IMR-90 (cell line): Measurements from ENCODE around the gene NUP210. TPM values are rescaled to one million over a fixed set of nuclear protein-coding genes. Genes with fewer than 3 reads are reported as not detected.

Experiments
- ATAC-seq: fragments of 200-7000 bp; cut with Tn5 transposase; 2 replicates; pipeline ENCODE4 v1.9.1; 2020; ENCODE audit warnings: low read depth, mild to moderate bottlenecking, moderate library complexity
- BruUV-seq: library from RNA; stranded (reverse); fragments of 400-500 nt; replicated peaks from 2 replicates; lab custom pipeline; 2021; lab: Mats Ljungman, UMichigan
- CTCF ChIA-PET: fragments of 300-600 bp; formaldehyde crosslinking; extraction: SDS; loops from one replicate; lab custom pipeline; 2021; ENCODE audit warnings: antibody characterized with exemption; lab: Yijun Ruan, JAX
- POLR2A ChIA-PET: fragments of 300-600 bp; sonication (Branson Sonifier 250); formaldehyde crosslinking; loops from one replicate; lab custom pipeline; 2022; ENCODE audit warnings: antibody characterized with exemption; ENCODE audit not compliant: unreplicated experiment; lab: Charles Lee
- DNase-seq: peaks from one replicate; pipeline ENCODE4 v3.0.0; 2013
- H2AFZ ChIP-seq: replicated peaks from 2 replicates; pipeline ENCODE3; 2013; ENCODE audit warnings: low read length, mild to moderate bottlenecking; ENCODE audit not compliant: poor library complexity
- H2AK5ac ChIP-seq: 2 replicates; pipeline ENCODE4 v1.6.1; 2013; ENCODE audit warnings: low read depth, low read length, inconsistent platforms
- H2AK9ac ChIP-seq: replicated peaks from 2 replicates; pipeline ENCODE3; 2013; ENCODE audit warnings: mild to moderate bottlenecking, low read depth, low read length, moderate library complexity; ENCODE audit not compliant: poor library complexity
- H2BK120ac ChIP-seq: 2 replicates; pipeline ENCODE4 v1.6.1; 2013; ENCODE audit warnings: low read depth, low read length, inconsistent platforms
- H2BK15ac ChIP-seq: 3 replicates; pipeline ENCODE4 v1.6.1; 2013; ENCODE audit warnings: low read depth, low read length, inconsistent platforms
- H2BK20ac ChIP-seq: 2 replicates; pipeline ENCODE4 v1.6.1; 2013; ENCODE audit warnings: low read depth, mild to moderate bottlenecking, inconsistent platforms, low read length, moderate library complexity
- H2BK5ac ChIP-seq: 2 replicates; pipeline ENCODE4 v1.6.1; 2013; ENCODE audit warnings: mild to moderate bottlenecking, low read depth, low read length, inconsistent platforms; ENCODE audit not compliant: poor library complexity, severe bottlenecking
- H3K14ac ChIP-seq: replicated peaks from 2 replicates; pipeline ENCODE4 v1.6.1; 2013; ENCODE audit warnings: low read depth, low read length, inconsistent platforms
- H3K18ac ChIP-seq: 2 replicates; pipeline ENCODE4 v1.6.1; 2013; ENCODE audit warnings: low read depth, low read length, control low read depth
- H3K23ac ChIP-seq: 2 replicates; pipeline ENCODE4 v1.6.1; 2013; ENCODE audit warnings: low read depth, low read length, inconsistent platforms
- H3K27ac ChIP-seq: 2 replicates; pipeline ENCODE4 v1.5.1; 2013; ENCODE audit warnings: mild to moderate bottlenecking, control low read depth, low read length; ENCODE audit not compliant: insufficient read depth
- H3K27me3 ChIP-seq: 2 replicates; pipeline ENCODE4 v1.6.1; 2013; ENCODE audit warnings: low read length; ENCODE audit not compliant: control insufficient read depth, insufficient read depth
- H3K36me3 ChIP-seq: 2 replicates; pipeline ENCODE4 v1.6.1; 2013; ENCODE audit warnings: low read length, mixed read lengths; ENCODE audit not compliant: control insufficient read depth, insufficient read depth
- H3K4ac ChIP-seq: 2 replicates; pipeline ENCODE4 v1.6.1; 2013; ENCODE audit warnings: low read depth, low read length, inconsistent platforms
- H3K4me1 ChIP-seq: 2 replicates; pipeline ENCODE4 v1.6.1; 2013; ENCODE audit warnings: low read length, mixed read lengths; ENCODE audit not compliant: control insufficient read depth, insufficient read depth
- H3K4me2 ChIP-seq: 2 replicates; pipeline ENCODE4 v1.6.1; 2013; ENCODE audit warnings: low read depth, mild to moderate bottlenecking, control low read depth, low read length, moderate library complexity
- H3K4me3 ChIP-seq: 2 replicates; pipeline ENCODE4 v1.5.1; 2013; ENCODE audit warnings: low read depth, mild to moderate bottlenecking, control low read depth, low read length, moderate library complexity; ENCODE audit not compliant: insufficient read depth
- H3K56ac ChIP-seq: 2 replicates; pipeline ENCODE4 v1.6.1; 2013; ENCODE audit warnings: low read length, inconsistent platforms; ENCODE audit not compliant: insufficient read depth; ENCODE audit errors: extremely low read depth
- H3K79me1 ChIP-seq, 2 experiments: 2 replicates each; pipeline ENCODE4 v1.6.1; 2013; ENCODE audit warnings: low read length in 2 of 2, inconsistent platforms in 1 of 2, low read depth in 1 of 2
- H3K9ac ChIP-seq: 2 replicates; pipeline ENCODE4 v1.6.1; 2013; ENCODE audit warnings: low read depth, low read length, control low read depth
- H3K9me1 ChIP-seq: 2 replicates; pipeline ENCODE4 v1.6.1; 2013; ENCODE audit warnings: low read length, inconsistent platforms; ENCODE audit not compliant: insufficient read depth
- H3K9me3 ChIP-seq: 2 replicates; pipeline ENCODE4 v1.6.1; 2013; ENCODE audit warnings: low read length; ENCODE audit not compliant: control insufficient read depth, insufficient read depth
- H4K20me1 ChIP-seq: 2 replicates; pipeline ENCODE4 v1.6.1; 2013; ENCODE audit warnings: low read length, inconsistent platforms; ENCODE audit not compliant: insufficient read depth
- H4K5ac ChIP-seq: 2 replicates; pipeline ENCODE4 v1.6.1; 2013; ENCODE audit warnings: mild to moderate bottlenecking, low read depth, low read length, control low read depth
- H4K8ac ChIP-seq, 2 experiments: 2 replicates each; pipeline ENCODE4 v1.6.1; 2013; ENCODE audit warnings: low read depth in 2 of 2, low read length in 2 of 2, control low read depth in 1 of 2, inconsistent platforms in 1 of 2
- H4K91ac ChIP-seq: 2 replicates; pipeline ENCODE4 v1.6.1; 2013; ENCODE audit warnings: low read depth, low read length, inconsistent platforms; ENCODE audit not compliant: insufficient read depth
- CHD1 ChIP-seq: IDR thresholded peaks from 2 replicates; pipeline ENCODE4 v1.6.1; 2012; ENCODE audit warnings: low read depth, low read length, improper control_type of control experiment
- FOS ChIP-seq: fragments of 150-350 bp; IDR thresholded peaks from 2 replicates; pipeline ENCODE4 v1.6.1; 2016; ENCODE audit warnings: low read depth, low read length
- RCOR1 ChIP-seq: IDR thresholded peaks from 2 replicates; pipeline ENCODE4 v1.6.1; 2012; ENCODE audit warnings: mild to moderate bottlenecking, low read length, improper control_type of control experiment; ENCODE audit not compliant: insufficient replicate concordance
- WGBS, 2 experiments: methylation state at CpG; one replicate each; pipeline versions ENCODE4 v1.1.5 to v1.1.7; 2013; ENCODE audit warnings: missing lambda C conversion rate in 2 of 2; ENCODE audit not compliant: insufficient read length in 1 of 2; ENCODE audit errors: extremely low coverage in 2 of 2; 5-methylcytosine and 5-hydroxymethylcytosine counted together
- dilution Hi-C: fragments of 300-500 bp; cut with HindIII; formaldehyde crosslinking; loops from one replicate; pipeline ENCODE4 v1.14.3; 2018; ENCODE audit warnings: low sequenced_read_pairs; ENCODE audit not compliant: unreplicated experiment
- in situ Hi-C: fragments of 300-500 bp; cut with MboI; formaldehyde crosslinking; loops from 3 replicates; pipeline ENCODE4 v1.14.3; 2019; ENCODE audit warnings: low sequenced_read_pairs, inconsistent platforms, mixed read lengths
- intact Hi-C: fragments of 100-400 bp; cut with micrococcal nuclease; formaldehyde crosslinking; loops from 2 replicates; pipeline ENCODE4 v1.10.0; 2022
- polyA plus RNA-seq, 3 experiments: library from polyadenylated mRNA; depleted of rRNA; stranded (reverse); fragments of >200 nt; gene quantifications; 2 replicates each; pipeline ENCODE4 v1.2.3, GENCODE V29; 2012; ENCODE audit warnings: low replicate concordance in 1 of 3
- total RNA-seq: library from RNA; depleted of rRNA; stranded (reverse); fragments of >200 nt; gene quantifications from 2 replicates; pipeline ENCODE4 v1.2.3, GENCODE V29; 2012

The NUP210 gene
- total and polyA plus RNA-seq, 2 of the 4 experiments (the other 2 are of a cell fraction): under 0.01 to 0.03 TPM

- no peaks in the 10 kb centered on the region for H3K9me3 ChIP-seq
- intact Hi-C loops (no loop called here), in situ Hi-C loops (no loop called here), dilution Hi-C loops (no loop called here)
- H3K36me3 ChIP-seq: no peaks in the 10 kb centered on the region
- no peak overlapping the region for H2BK120ac ChIP-seq
- H4K5ac ChIP-seq: no peak overlapping the region
- H3K4me3 ChIP-seq: no peak overlapping the region
- no peak overlapping the region for H3K9ac ChIP-seq
- no TSS peak for BruUV-seq
- H2AK9ac ChIP-seq: no peak overlapping the region
- H2BK15ac ChIP-seq: no peak overlapping the region
- no peak overlapping the region for H3K18ac ChIP-seq
- no peak for TF ChIP-seq RCOR1
- no peak for TF ChIP-seq CHD1
- no peak for TF ChIP-seq FOS
- no peaks in the 10 kb centered on the region for H3K79me1 ChIP-seq
- H3K56ac ChIP-seq: no peak overlapping the region
- ATAC-seq (no peak), DNase-seq (no peak)
- H3K27me3 ChIP-seq: no peaks in the 10 kb centered on the region; the same call in 1 of the 2 replicates
- H3K23ac ChIP-seq: no peak overlapping the region
- peaks cover 2% of the 10 kb centered on the region; the same call in 1 of the 2 replicates for H3K4me1 ChIP-seq
- H3K27ac ChIP-seq: no peak overlapping the region
- H2AK5ac ChIP-seq: no peak overlapping the region
- H4K20me1 ChIP-seq: no peaks in the 10 kb centered on the region
- no peak overlapping the region for H3K4me2 ChIP-seq
- peak overlapping the region; percentile 63 for H2AFZ ChIP-seq
- POLR2A ChIA-PET: no interaction called here
- no peak overlapping the region for H2BK5ac ChIP-seq
- H2BK20ac ChIP-seq: no peak overlapping the region
- CTCF ChIA-PET: no interaction called here
- H4K91ac ChIP-seq: no peak overlapping the region
- WGBS, 2 experiments: 20% methylated on average over 1 of the region's 3 CpGs; no CpG with 5 or more reads in 1 of the 2 experiments
- H3K4ac ChIP-seq: no peak overlapping the region
- H4K8ac ChIP-seq: no peak overlapping the region
- no peak overlapping the region for H3K14ac ChIP-seq
- peaks cover 5% of the 10 kb centered on the region; the same call in 1 of the 2 replicates for H3K9me1 ChIP-seq
These were observed 50.1 kb downstream of the NUP210 start for GRCh38 chr3:13370055-13370454.
